SK-N-MC (cell line): ENCODE results near the gene NPIPA1.
"Not testable (repeated sequence)": the region's sequence is repeated elsewhere in the genome, so short reads cannot be mapped to it uniquely, and the experiment has no call there.

ENCODE experiments used
- DNase-seq: peaks from one replicate; pipeline ENCODE4 v3.0.0-alpha.2; 2011; ENCODE audit warnings: low read depth, low spot score
- H3K27ac ChIP-seq: fragments of 200-600 bp; sonication (generic); 2 replicates; pipeline ENCODE4 v1.5.1; 2016; ENCODE audit warnings: mixed run types
- H3K36me3 ChIP-seq: fragments of 200-600 bp; sonication (generic); 2 replicates; pipeline ENCODE4 v1.6.1; 2017; ENCODE audit warnings: antibody characterized with exemption, low read length, mixed read lengths; ENCODE audit not compliant: insufficient read depth
- H3K4me3 ChIP-seq: fragments of 200-600 bp; sonication (generic); 2 replicates; pipeline ENCODE4 v1.5.1; 2016
- H3K9ac ChIP-seq: fragments of 200-600 bp; sonication (generic); 2 replicates; pipeline ENCODE4 v1.8.0; 2017; ENCODE audit warnings: mixed run types, mixed read lengths; ENCODE audit not compliant: insufficient read length
- H3K9me3 ChIP-seq: fragments of 200-600 bp; sonication (generic); 2 replicates; pipeline ENCODE4 v1.6.1; 2017; ENCODE audit warnings: low read depth, mild to moderate bottlenecking, antibody characterized with exemption, low read length, moderate library complexity, mixed read lengths

Gene NPIPA1

DNA sequence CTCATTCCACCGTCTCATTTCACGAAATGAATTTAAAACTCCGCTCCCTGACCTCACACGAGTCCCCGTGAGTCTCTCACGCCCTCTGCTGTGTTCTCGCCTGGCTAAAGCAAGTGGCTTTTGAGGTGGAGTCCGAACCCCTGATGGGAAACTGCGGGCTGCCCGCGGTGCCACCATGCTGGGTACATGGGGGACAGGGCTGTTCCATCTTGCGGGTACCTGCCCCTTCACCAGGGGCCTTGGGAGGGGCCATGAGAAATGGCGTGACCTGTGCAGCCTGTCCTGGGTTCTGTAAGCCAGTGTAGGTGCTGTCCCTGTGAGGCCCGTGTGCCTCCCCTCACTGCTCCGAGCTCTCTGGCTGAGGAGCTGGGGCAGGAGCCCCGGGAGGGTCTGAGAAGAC is 14.3 kb upstream of the NPIPA1 start:
- not testable (repeated sequence) for H3K4me3 ChIP-seq, H3K36me3 ChIP-seq, DNase-seq, H3K27ac ChIP-seq, H3K9me3 ChIP-seq, H3K9ac ChIP-seq

DNA sequence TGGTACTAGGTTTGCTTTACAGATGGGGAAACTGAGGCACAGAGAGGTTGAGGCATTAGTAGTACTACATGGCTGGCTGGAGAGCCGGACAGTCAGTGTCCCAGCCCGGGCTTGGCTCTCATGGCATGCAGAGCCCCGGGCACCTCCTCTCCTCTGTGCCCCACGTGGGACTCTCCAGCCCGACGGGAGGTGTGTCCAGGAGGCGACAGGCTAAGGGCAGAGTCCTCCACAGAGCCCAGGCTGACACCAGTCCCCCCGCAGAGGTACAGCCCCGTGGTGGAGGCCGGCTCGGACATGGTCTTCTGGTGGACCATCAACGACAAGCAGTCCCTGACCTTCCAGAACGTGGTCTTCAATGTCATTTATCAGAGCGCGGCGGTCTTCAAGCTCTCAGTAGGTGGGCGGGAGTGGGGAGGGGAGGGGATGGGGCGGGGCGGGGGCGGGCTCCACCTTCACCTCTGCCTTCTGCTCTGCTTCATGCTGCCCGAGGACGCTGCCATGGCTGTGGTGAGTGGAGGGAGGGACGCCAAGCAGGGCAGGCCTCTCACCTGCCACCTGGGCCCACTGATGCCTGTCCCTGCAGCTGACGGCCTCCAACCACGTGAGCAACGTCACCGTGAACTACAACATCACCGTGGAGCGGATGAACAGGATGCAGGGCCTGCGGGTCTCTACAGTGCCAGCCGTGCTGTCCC is 13.7 kb upstream of the NPIPA1 start:
- not testable (repeated sequence) for H3K9ac ChIP-seq, DNase-seq, H3K4me3 ChIP-seq, H3K27ac ChIP-seq, H3K9me3 ChIP-seq, H3K36me3 ChIP-seq

DNA sequence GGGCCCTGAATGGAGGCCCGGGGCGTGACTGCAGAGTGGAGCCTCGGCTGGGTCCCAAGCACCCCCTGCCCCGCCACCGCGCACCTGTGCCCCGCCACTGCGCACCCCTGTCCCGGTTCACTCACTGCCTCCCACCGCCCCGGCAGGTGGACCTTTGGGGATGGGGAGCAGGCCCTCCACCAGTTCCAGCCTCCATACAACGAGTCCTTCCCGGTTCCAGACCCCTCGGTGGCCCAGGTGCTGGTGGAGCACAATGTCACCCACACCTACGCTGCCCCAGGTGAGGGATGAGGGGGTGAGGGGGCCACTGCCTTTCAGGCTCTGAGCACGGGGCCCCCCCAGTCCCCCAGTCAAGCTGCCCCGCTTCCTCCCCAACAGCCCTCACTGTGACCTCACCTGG is 12.9 kb upstream of the NPIPA1 start:
- H3K9ac ChIP-seq, DNase-seq, H3K27ac ChIP-seq, H3K9me3 ChIP-seq, H3K36me3 ChIP-seq, H3K4me3 ChIP-seq: not testable (repeated sequence)

DNA sequence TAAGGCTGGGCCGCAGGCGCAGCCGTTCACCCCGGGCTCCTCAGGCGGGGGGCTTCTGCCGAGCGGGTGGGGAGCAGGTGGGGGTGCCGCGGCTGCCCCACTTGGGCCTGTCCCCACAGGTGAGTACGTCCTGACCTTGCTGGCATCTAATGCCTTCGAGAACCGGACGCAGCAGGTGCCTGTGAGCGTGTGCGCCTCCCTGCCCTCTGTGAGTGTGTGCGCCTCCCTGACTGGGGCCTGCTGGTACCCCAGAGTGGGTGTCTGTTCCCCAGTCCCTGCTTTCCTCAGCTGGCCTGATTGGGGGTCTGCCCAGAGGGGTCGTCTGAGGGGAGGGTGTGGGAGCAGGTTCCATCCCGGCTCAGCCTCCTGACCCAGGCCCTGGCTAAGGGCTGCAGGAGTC is 12.3 kb upstream of the NPIPA1 start:
- H3K27ac ChIP-seq, H3K9me3 ChIP-seq, H3K4me3 ChIP-seq, DNase-seq, H3K9ac ChIP-seq, H3K36me3 ChIP-seq: not testable (repeated sequence)

DNA sequence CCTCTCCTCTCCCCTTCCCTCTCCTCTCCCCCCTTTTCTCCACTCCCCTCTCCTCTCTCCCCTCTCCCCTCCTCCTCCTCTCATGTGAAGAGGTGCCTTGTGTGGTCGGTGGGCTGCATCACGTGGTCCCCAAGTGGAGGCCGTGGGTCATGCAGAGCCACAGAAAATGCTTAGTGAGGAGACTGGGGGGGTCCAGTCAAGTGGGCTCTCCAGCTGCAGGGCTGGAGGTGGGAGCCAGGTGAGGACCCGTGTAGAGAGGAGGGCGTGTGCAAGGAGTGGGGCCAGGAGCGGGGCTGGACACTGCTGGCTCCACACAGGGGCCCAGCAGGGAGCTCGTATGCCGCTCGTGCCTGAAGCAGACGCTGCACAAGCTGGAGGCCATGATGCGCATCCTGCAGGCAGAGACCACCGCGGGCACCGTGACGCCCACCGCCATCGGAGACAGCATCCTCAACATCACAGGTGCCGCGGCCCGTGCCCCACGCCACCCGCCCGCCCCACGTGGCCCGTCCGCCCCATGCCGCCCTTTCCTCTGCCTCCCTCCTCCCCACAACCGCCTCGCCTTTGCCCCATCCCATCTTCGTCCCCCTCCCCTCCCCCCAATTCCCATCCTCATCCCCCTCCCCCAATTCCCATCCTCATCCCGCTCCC is 9.1 kb upstream of the NPIPA1 start:
- not testable (repeated sequence) for H3K9me3 ChIP-seq, H3K4me3 ChIP-seq, H3K27ac ChIP-seq, DNase-seq, H3K36me3 ChIP-seq, H3K9ac ChIP-seq

DNA sequence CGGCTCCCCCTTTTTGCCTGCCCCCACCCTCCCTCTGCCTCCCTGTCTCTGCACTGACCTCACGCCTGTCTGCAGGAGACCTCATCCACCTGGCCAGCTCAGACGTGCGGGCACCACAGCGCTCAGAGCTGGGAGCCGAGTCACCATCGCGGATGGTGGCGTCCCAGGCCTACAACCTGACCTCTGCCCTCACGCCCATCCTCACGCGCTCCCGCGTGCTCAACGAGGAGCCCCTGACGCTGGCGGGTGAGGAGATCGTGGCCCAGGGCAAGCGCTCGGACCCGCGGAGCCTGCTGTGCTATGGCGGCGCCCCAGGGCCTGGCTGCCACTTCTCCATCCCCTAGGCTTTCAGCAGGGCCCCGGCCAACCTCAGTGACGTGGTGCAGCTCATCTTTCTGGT is 8.1 kb upstream of the NPIPA1 start:
- not testable (repeated sequence) for H3K4me3 ChIP-seq, DNase-seq, H3K9me3 ChIP-seq, H3K9ac ChIP-seq, H3K27ac ChIP-seq, H3K36me3 ChIP-seq

DNA sequence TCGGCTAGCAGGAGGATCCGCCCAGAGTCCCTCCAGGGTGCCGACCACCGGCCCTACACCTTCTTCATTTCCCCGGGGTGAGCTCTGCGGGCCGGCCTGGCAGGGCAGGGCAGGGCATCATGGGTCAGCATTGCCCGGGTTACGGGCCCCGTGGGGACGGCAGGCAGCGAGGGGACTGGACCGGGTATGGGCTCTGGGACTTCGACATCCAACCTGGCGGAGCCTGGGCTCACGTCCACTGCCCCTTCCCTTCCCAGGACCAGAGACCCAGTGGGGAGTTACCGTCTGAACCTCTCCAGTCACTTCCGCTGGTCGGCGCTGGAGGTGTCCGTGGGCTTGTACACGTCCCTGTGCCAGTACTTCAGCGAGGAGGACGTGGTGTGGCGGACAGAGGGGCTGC is 7.0 kb upstream of the NPIPA1 start:
- H3K9me3 ChIP-seq, H3K9ac ChIP-seq, H3K27ac ChIP-seq: not testable (repeated sequence)

DNA sequence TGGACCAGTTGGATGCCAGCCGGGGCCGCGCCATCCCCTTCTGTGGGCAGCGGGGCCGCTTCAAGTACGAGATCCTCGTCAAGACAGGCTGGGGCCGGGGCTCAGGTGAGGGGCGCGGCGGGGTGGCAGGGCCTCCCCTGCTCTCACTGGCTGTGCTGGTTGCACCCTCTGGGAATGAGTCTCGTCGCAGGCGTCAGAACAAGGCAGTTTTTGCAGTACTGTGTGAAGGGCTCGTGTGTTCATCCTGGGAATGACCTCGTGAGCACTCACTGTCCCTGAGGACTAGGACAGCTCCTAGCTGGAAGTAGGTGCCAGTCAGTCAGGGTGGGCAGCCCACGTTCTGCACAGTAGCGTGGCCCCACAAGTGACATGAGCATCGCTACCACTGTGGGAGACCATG is 6.3 kb upstream of the NPIPA1 start:
- not testable (repeated sequence) for H3K4me3 ChIP-seq, H3K27ac ChIP-seq, H3K9me3 ChIP-seq, H3K9ac ChIP-seq, DNase-seq, H3K36me3 ChIP-seq

More for the DNA sequence above, 7.0 kb upstream of the NPIPA1 start:
- not testable (repeated sequence) for H3K4me3 ChIP-seq, DNase-seq, H3K36me3 ChIP-seq

DNA sequence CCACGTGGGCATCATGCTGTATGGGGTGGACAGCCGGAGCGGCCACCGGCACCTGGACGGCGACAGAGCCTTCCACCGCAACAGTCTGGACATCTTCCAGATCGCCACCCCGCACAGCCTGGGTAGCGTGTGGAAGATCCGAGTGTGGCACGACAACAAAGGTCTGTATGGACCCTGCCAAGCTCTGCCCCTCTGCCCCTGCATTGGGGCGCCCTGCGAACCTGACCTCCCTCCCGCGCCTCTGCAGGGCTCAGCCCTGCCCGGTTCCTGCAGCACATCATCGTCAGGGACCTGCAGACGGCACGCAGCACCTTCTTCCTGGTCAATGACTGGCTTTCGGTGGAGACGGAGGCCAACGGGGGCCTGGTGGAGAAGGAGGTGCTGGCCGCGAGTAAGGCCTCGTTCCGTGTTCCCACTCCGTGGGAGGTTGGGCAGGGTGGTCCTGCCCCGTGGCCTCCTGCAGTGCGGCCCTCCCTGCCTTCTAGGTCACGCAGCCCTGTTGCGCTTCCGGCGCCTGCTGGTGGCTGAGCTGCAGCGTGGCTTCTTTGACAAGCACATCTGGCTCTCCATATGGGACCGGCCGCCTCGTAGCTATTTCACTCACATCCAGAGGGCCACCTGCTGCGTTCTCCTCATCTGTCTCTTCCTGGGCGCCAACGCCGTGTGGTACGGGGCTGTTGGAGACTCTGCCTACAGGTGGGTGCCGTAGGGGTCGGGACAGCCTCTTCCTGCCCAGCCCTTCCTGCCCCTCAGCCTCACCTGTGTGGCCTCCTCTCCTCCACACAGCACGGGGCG is 4.5 kb upstream of the NPIPA1 start:
- not testable (repeated sequence) for H3K36me3 ChIP-seq, H3K4me3 ChIP-seq, H3K9me3 ChIP-seq, DNase-seq, H3K9ac ChIP-seq, H3K27ac ChIP-seq

DNA sequence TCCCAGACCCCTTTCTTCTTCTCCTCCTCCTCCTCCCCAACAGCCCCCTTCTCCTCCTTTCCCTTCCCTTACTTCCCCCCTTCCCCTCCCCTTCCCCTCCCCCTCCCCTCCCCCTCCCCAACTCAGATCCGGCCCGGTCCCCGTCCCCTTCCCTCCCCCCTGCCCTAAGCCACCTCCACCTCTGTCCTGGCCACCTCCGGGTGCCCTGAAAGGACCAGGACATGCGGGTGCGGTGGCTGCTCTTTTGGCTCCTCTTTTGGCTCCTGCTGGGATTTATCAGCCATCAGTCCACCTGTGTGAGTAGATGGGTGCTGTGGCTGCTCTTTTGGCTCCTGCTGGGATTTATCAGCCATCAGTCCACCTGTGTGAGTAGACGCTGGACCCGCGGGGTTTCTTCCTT is 751 bp downstream of the NPIPA1 start:
- H3K4me3 ChIP-seq, H3K9me3 ChIP-seq, DNase-seq, H3K9ac ChIP-seq, H3K27ac ChIP-seq, H3K36me3 ChIP-seq: not testable (repeated sequence)

DNA sequence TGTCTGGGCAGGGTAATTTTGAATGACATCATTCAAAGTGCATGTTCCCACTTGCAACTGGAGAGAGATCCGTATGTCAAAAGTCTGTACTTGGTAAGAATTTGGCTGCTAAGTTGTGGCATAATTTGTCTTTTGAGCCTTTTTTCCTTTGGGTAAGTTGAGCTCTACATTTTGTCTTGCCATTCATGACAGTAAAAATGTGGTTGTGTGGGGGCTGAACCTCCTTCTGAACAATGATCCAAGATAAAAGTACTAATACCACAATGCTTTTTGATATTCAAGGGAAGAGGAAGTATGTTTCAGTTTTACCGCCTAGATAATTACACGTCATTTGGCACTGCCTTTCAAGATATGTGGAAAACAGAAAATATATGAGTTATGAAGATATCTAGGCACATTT is 5.4 kb downstream of the NPIPA1 start:
- not testable (repeated sequence) for DNase-seq, H3K27ac ChIP-seq, H3K9me3 ChIP-seq, H3K4me3 ChIP-seq, H3K9ac ChIP-seq, H3K36me3 ChIP-seq
